ENCODE results near the gene MMAB. TPM values are rescaled to one million over a fixed set of nuclear protein-coding genes. Genes with fewer than 3 reads are reported as not detected.

The MMAB gene
- total RNA-seq, 2 experiments from 2014 or later = 37.7 to 44.3 TPM

- Mint-ChIP-seq H3K27ac (no peak overlapping the region), H3K36me3 (ENCODE audit: low read depth) (peaks cover 7% of the 10 kb centered on the region), H3K27me3 (no peaks in the 10 kb centered on the region), H3K4me3 (no peak overlapping the region), H3K9me3 (ENCODE audit: low read depth) (no peaks in the 10 kb centered on the region), H3K4me1 (no peaks in the 10 kb centered on the region)
- intact Hi-C loops (cut with DNase I, micrococcal nuclease) = no loop called here
- ATAC-seq (no peak), DNase-seq (no peak)
- ChIA-PET CTCF (interaction anchor here (1.0 kb wide), 2 partner anchors 63 to 105 kb away, joined by 3 to 5 read pairs; no protein-coding TSS in a partner anchor), POLR2A (no interaction called here)
Measured at GRCh38 chr12:109535231-109535862, 38.0 kb downstream of the MMAB start.

GRCh38 chr12:109534456-109534855 is 38.8 kb downstream of the MMAB start:
- ChIA-PET POLR2A (no interaction called here), CTCF (interaction anchor here (1.0 kb wide), 2 partner anchors 64 to 104 kb away, joined by 3 to 5 read pairs; no protein-coding TSS in a partner anchor)
- Mint-ChIP-seq H3K27me3 (no peaks in the 10 kb centered on the region), H3K9me3 (ENCODE audit: low read depth) (no peaks in the 10 kb centered on the region), H3K27ac (no peak overlapping the region), H3K36me3 (ENCODE audit: low read depth) (peaks cover 11% of the 10 kb centered on the region), H3K4me1 (no peaks in the 10 kb centered on the region), H3K4me3 (no peak overlapping the region)
- intact Hi-C loops (cut with DNase I, micrococcal nuclease) = no loop called here
- no peak for DNase-seq
- ATAC-seq = no peak

GRCh38 chr12:109533487-109533740 is 39.9 kb downstream of the MMAB start:
- Mint-ChIP-seq H3K9me3 (ENCODE audit: low read depth) (no peaks in the 10 kb centered on the region), H3K4me1 (no peaks in the 10 kb centered on the region), H3K36me3 (ENCODE audit: low read depth) (peaks cover 12% of the 10 kb centered on the region), H3K27ac (no peak overlapping the region), H3K27me3 (no peaks in the 10 kb centered on the region), H3K4me3 (no peak overlapping the region)
- CTCF ChIA-PET = no interaction called here
- intact Hi-C loops (cut with DNase I, micrococcal nuclease) = no loop called here
- POLR2A ChIA-PET = no interaction called here
- ATAC-seq = no peak
- no peak for DNase-seq

GRCh38 chr12:109532721-109533486 is 40.4 kb downstream of the MMAB start:
- ChIA-PET POLR2A (no interaction called here), CTCF (no interaction called here)
- H3K9me3 Mint-ChIP-seq (ENCODE audit: low read depth) = no peaks in the 10 kb centered on the region
- intact Hi-C loops (cut with DNase I, micrococcal nuclease) = no loop called here
- H3K36me3 Mint-ChIP-seq (ENCODE audit: low read depth) = peaks cover 12% of the 10 kb centered on the region
- DNase-seq (no peak), ATAC-seq (no peak)
- H3K27me3 Mint-ChIP-seq = no peaks in the 10 kb centered on the region
- no peak overlapping the region for H3K27ac Mint-ChIP-seq
- H3K4me3 Mint-ChIP-seq = no peak overlapping the region
- no peaks in the 10 kb centered on the region for H3K4me1 Mint-ChIP-seq

GRCh38 chr12:109531411-109531810 is 41.9 kb downstream of the MMAB start:
- no peak for DNase-seq
- intact Hi-C loops (cut with DNase I, micrococcal nuclease) = no loop called here
- ATAC-seq = no peak
- H3K4me3 Mint-ChIP-seq = no peak overlapping the region
- ChIA-PET CTCF (interaction anchor here (0.8 to 0.9 kb wide), 2 partner anchors 15 to 137 kb away, joined by 3 to 4 read pairs; no protein-coding TSS in a partner anchor), POLR2A (no interaction called here)
- H3K27me3 Mint-ChIP-seq = no peaks in the 10 kb centered on the region
- no peak overlapping the region for H3K27ac Mint-ChIP-seq
- no peaks in the 10 kb centered on the region for H3K4me1 Mint-ChIP-seq
- H3K9me3 Mint-ChIP-seq (ENCODE audit: low read depth) = no peaks in the 10 kb centered on the region
- H3K36me3 Mint-ChIP-seq (ENCODE audit: low read depth) = peaks cover 12% of the 10 kb centered on the region

- ChIA-PET CTCF (no interaction called here), POLR2A (no interaction called here)
- Mint-ChIP-seq H3K4me3 (no peak overlapping the region), H3K27ac (no peak overlapping the region), H3K9me3 (ENCODE audit: low read depth) (no peaks in the 10 kb centered on the region), H3K27me3 (no peaks in the 10 kb centered on the region), H3K4me1 (no peaks in the 10 kb centered on the region), H3K36me3 (ENCODE audit: low read depth) (peaks cover 16% of the 10 kb centered on the region)
- intact Hi-C loops (cut with DNase I, micrococcal nuclease) = no loop called here
- DNase-seq (no peak), ATAC-seq (no peak)
Measured at GRCh38 chr12:109529691-109530640, 43.3 kb downstream of the MMAB start.

GRCh38 chr12:109527489-109528123 is 45.7 kb downstream of the MMAB start:
- peaks cover 13% of the 10 kb centered on the region for H3K36me3 Mint-ChIP-seq (ENCODE audit: low read depth)
- DNase-seq (no peak), ATAC-seq (no peak)
- H3K9me3 Mint-ChIP-seq (ENCODE audit: low read depth) = no peaks in the 10 kb centered on the region
- ChIA-PET CTCF (no interaction called here), POLR2A (no interaction called here)
- H3K4me3 Mint-ChIP-seq = no peak overlapping the region
- intact Hi-C loops (cut with DNase I, micrococcal nuclease) = no loop called here
- H3K27ac Mint-ChIP-seq = no peak overlapping the region
- no peaks in the 10 kb centered on the region for H3K4me1 Mint-ChIP-seq
- H3K27me3 Mint-ChIP-seq = no peaks in the 10 kb centered on the region

GRCh38 chr12:109525279-109525585 is 48.1 kb downstream of the MMAB start:
- POLR2A ChIA-PET = no interaction called here
- intact Hi-C loops (cut with DNase I, micrococcal nuclease) = no loop called here
- H3K27ac Mint-ChIP-seq = no peak overlapping the region
- no peaks in the 10 kb centered on the region for H3K27me3 Mint-ChIP-seq
- H3K4me1 Mint-ChIP-seq = no peaks in the 10 kb centered on the region
- no peak for DNase-seq
- ATAC-seq = no peak
- no peaks in the 10 kb centered on the region for H3K9me3 Mint-ChIP-seq (ENCODE audit: low read depth)
- CTCF ChIA-PET = interaction anchor here (0.7 kb wide), 1 partner anchor 8 kb away, joined by 3 read pairs; no protein-coding TSS in a partner anchor
- H3K36me3 Mint-ChIP-seq (ENCODE audit: low read depth) = peaks cover 25% of the 10 kb centered on the region
- H3K4me3 Mint-ChIP-seq = no peak overlapping the region

- no peak overlapping the region for H3K27ac Mint-ChIP-seq
- peaks cover 23% of the 10 kb centered on the region for H3K36me3 Mint-ChIP-seq (ENCODE audit: low read depth)
- no peaks in the 10 kb centered on the region for H3K9me3 Mint-ChIP-seq (ENCODE audit: low read depth)
- DNase-seq (no peak), ATAC-seq (no peak)
- H3K4me1 Mint-ChIP-seq = no peaks in the 10 kb centered on the region
- ChIA-PET CTCF (interaction anchor here (0.6 to 1.5 kb wide), 4 partner anchors 8 to 733 kb away, joined by 3 to 5 read pairs (median 4); no protein-coding TSS in a partner anchor), POLR2A (no interaction called here)
- H3K27me3 Mint-ChIP-seq = no peaks in the 10 kb centered on the region
- intact Hi-C loops (cut with DNase I, micrococcal nuclease) = no loop called here
- no peak overlapping the region for H3K4me3 Mint-ChIP-seq
Measured at GRCh38 chr12:109524466-109525278, 48.6 kb downstream of the MMAB start.

- CTCF ChIA-PET = interaction anchor here (0.6 to 1.5 kb wide), 5 partner anchors 29 to 252 kb away, joined by 3 to 6 read pairs (median 4); no protein-coding TSS in a partner anchor
- POLR2A ChIA-PET = no interaction called here
- no peak for DNase-seq
- intact Hi-C loops (cut with DNase I, micrococcal nuclease) = no loop called here
- Mint-ChIP-seq H3K4me3 (no peak overlapping the region), H3K27ac (no peak overlapping the region), H3K9me3 (ENCODE audit: low read depth) (no peaks in the 10 kb centered on the region), H3K4me1 (no peaks in the 10 kb centered on the region), H3K27me3 (no peaks in the 10 kb centered on the region), H3K36me3 (ENCODE audit: low read depth) (peaks cover 28% of the 10 kb centered on the region)
- no peak for ATAC-seq
Measured at GRCh38 chr12:109523504-109523903, 49.8 kb downstream of the MMAB start.

- H3K4me3 Mint-ChIP-seq = no peak overlapping the region
- H3K36me3 Mint-ChIP-seq (ENCODE audit: low read depth) = peaks cover 33% of the 10 kb centered on the region
- DNase-seq = no peak
- H3K27ac Mint-ChIP-seq = no peak overlapping the region
- intact Hi-C loops (cut with DNase I, micrococcal nuclease) = no loop called here
- CTCF ChIA-PET = interaction anchor here (0.6 to 1.5 kb wide), 4 partner anchors 22 to 252 kb away, joined by 3 to 6 read pairs (median 4); no protein-coding TSS in a partner anchor
- no peaks in the 10 kb centered on the region for H3K9me3 Mint-ChIP-seq (ENCODE audit: low read depth)
- no peaks in the 10 kb centered on the region for H3K27me3 Mint-ChIP-seq
- no peaks in the 10 kb centered on the region for H3K4me1 Mint-ChIP-seq
- ATAC-seq = no peak
- POLR2A ChIA-PET = no interaction called here
Measured at GRCh38 chr12:109523071-109523470, 50.2 kb downstream of the MMAB start.
